Fibroblast of lung (primary cell): ENCODE data around the gene ST8SIA4.

ENCODE experiments used
- EZH2 ChIP-seq: IDR thresholded peaks from 2 replicates; pipeline ENCODE4 v1.5.1; 2012; ENCODE audit warnings: low read length, control low read depth, mild to moderate bottlenecking; ENCODE audit errors: missing control alignments
- TF ChIP-seq, protein P1 (sequence below), 2 donors: IDR thresholded peaks in 1 of 2; conservative IDR thresholded peaks in 1 of 2; 1 replicate in 1 of 2; 2 replicates in 1 of 2; pipeline ENCODE4 v1.5.1; 2011 to 2012; ENCODE audit warnings: low read length in 2 of 2, control low read depth in 1 of 2, inconsistent platforms in 1 of 2, low read depth in 1 of 2, mild to moderate bottlenecking in 1 of 2

DNA sequence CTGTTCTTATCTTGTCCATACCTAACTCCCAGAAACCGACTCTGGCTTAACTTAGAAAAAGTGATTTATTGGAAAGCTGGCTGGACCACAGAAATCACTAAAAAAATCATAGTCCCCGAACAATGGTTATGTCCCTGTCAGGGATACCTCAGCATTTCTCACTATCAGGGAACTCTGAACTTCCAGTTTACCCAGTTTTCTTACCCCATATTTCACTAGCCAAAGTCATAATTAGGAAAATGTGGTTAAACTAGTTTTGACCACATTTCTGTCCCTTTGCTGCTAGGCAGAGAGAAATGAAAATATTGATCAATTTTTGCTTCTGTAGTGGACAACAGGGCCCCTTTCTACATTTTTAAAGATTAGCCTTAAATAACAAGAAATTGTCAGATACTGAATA, 38.2 kb downstream of the ST8SIA4 start:
- TF ChIP-seq, protein P1, sequence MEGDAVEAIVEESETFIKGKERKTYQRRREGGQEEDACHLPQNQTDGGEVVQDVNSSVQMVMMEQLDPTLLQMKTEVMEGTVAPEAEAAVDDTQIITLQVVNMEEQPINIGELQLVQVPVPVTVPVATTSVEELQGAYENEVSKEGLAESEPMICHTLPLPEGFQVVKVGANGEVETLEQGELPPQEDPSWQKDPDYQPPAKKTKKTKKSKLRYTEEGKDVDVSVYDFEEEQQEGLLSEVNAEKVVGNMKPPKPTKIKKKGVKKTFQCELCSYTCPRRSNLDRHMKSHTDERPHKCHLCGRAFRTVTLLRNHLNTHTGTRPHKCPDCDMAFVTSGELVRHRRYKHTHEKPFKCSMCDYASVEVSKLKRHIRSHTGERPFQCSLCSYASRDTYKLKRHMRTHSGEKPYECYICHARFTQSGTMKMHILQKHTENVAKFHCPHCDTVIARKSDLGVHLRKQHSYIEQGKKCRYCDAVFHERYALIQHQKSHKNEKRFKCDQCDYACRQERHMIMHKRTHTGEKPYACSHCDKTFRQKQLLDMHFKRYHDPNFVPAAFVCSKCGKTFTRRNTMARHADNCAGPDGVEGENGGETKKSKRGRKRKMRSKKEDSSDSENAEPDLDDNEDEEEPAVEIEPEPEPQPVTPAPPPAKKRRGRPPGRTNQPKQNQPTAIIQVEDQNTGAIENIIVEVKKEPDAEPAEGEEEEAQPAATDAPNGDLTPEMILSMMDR (conservative IDR thresholded peaks at IDR 0.05 in 1 of 2, IDR thresholded peaks at IDR 0.05 in 1 of 2; ENCODE audit: low read depth in 1 of 2, low read length in 2 of 2), result no peak
- TF ChIP-seq EZH2, result no peak
